PC-9 (cell line): ENCODE measurements around the gene ZNF174. TPM values are rescaled to one million over a fixed set of nuclear protein-coding genes. Genes with fewer than 3 reads are reported as not detected.
A peak's percentile ranks its signal among the peaks of the same experiment; 100 is the strongest.

Source experiments
- BruUV-seq: library from RNA; stranded (reverse); fragments of 400-500 nt; replicated peaks from 2 replicates; lab custom pipeline; 2021; lab: Mats Ljungman, UMichigan
- CTCF ChIA-PET: fragments of 300-600 bp; sonication (Branson Sonifier 250); formaldehyde crosslinking; loops from one replicate; lab custom pipeline; 2022; ENCODE audit warnings: antibody characterized with exemption; lab: Charles Lee
- POLR2A ChIA-PET: fragments of 300-600 bp; sonication (Branson Sonifier 250); formaldehyde crosslinking; loops from one replicate; lab custom pipeline; 2022; ENCODE audit warnings: antibody characterized with exemption; ENCODE audit not compliant: unreplicated experiment; lab: Charles Lee
- DNase-seq, 2 experiments: peaks; one replicate each; pipeline versions ENCODE4 v3.0.0 to v3.0.0-alpha.2; 2015 to 2022; ENCODE audit warnings: mixed read lengths in 1 of 2
- H2AFZ ChIP-seq: fragments of 200-600 bp; sonication (generic); 2 replicates; pipeline ENCODE4 v1.8.1; 2017; ENCODE audit warnings: antibody characterized with exemption
- H3F3A ChIP-seq: fragments of 200-600 bp; sonication (generic); 2 replicates; pipeline ENCODE4 v1.8.1; 2017; ENCODE audit warnings: antibody characterized with exemption, mild to moderate bottlenecking, low read depth; ENCODE audit not compliant: insufficient read depth
- H3K27ac ChIP-seq: fragments of 200-600 bp; sonication (generic); 2 replicates; pipeline ENCODE4 v1.6.1; 2016; ENCODE audit warnings: mixed run types
- H3K27me3 ChIP-seq: fragments of 200-600 bp; sonication (generic); 2 replicates; pipeline ENCODE4 v1.6.1; 2016; ENCODE audit warnings: low read depth, mixed run types; ENCODE audit not compliant: insufficient read depth
- H3K36me3 ChIP-seq: fragments of 200-600 bp; sonication (generic); 2 replicates; pipeline ENCODE4 v1.6.1; 2016; ENCODE audit warnings: low read depth, mixed run types
- H3K4me1 ChIP-seq: fragments of 200-600 bp; sonication (generic); replicated peaks from 2 replicates; pipeline ENCODE4 v1.6.1; 2016; ENCODE audit warnings: mixed run types; ENCODE audit not compliant: insufficient read depth
- H3K4me2 ChIP-seq: fragments of 200-600 bp; sonication (generic); 2 replicates; pipeline ENCODE4 v1.6.1; 2017; ENCODE audit warnings: mixed run types
- H3K4me3 ChIP-seq: fragments of 200-600 bp; sonication (generic); 2 replicates; pipeline ENCODE4 v1.6.1; 2016; ENCODE audit warnings: mixed run types
- H3K79me2 ChIP-seq: fragments of 200-600 bp; sonication (generic); 2 replicates; pipeline ENCODE4 v1.6.1; 2017; ENCODE audit warnings: low read depth, mixed run types
- H3K9me2 ChIP-seq: fragments of 200-600 bp; sonication (generic); 2 replicates; pipeline ENCODE4 v1.8.1; 2017; ENCODE audit warnings: mild to moderate bottlenecking; ENCODE audit not compliant: insufficient read depth
- H3K9me3 ChIP-seq: fragments of 200-600 bp; sonication (generic); 2 replicates; pipeline ENCODE4 v1.8.1; 2016; ENCODE audit warnings: low read depth; ENCODE audit not compliant: insufficient read depth
- H4K20me1 ChIP-seq: fragments of 200-600 bp; sonication (generic); 2 replicates; pipeline ENCODE4 v1.8.1; 2017; ENCODE audit not compliant: insufficient read depth
- EZH2 ChIP-seq: fragments of 200-600 bp; sonication (generic); IDR thresholded peaks from 2 replicates; pipeline ENCODE4 v1.8.0; 2017; ENCODE audit warnings: antibody characterized with exemption, low read depth
- intact Hi-C: fragments of 100-400 bp; cut with micrococcal nuclease; formaldehyde crosslinking; loops from one replicate; pipeline ENCODE4 v1.10.0; 2022; ENCODE audit not compliant: unreplicated experiment
- total RNA-seq: library from RNA; stranded (reverse); gene quantifications from 2 replicates; pipeline ENCODE4 v1.2.3, GENCODE V29; 2021
- TF ChIP-seq, protein P1 (sequence below): fragments of 200-600 bp; sonication (generic); conservative IDR thresholded peaks from 2 replicates; pipeline ENCODE4 v1.6.1; 2017; ENCODE audit warnings: mixed run types, antibody characterized with exemption, mild to moderate bottlenecking, moderate library complexity

The ZNF174 gene
- total RNA-seq, 1 experiment from 2014 or later: 13.2 TPM

DNA sequence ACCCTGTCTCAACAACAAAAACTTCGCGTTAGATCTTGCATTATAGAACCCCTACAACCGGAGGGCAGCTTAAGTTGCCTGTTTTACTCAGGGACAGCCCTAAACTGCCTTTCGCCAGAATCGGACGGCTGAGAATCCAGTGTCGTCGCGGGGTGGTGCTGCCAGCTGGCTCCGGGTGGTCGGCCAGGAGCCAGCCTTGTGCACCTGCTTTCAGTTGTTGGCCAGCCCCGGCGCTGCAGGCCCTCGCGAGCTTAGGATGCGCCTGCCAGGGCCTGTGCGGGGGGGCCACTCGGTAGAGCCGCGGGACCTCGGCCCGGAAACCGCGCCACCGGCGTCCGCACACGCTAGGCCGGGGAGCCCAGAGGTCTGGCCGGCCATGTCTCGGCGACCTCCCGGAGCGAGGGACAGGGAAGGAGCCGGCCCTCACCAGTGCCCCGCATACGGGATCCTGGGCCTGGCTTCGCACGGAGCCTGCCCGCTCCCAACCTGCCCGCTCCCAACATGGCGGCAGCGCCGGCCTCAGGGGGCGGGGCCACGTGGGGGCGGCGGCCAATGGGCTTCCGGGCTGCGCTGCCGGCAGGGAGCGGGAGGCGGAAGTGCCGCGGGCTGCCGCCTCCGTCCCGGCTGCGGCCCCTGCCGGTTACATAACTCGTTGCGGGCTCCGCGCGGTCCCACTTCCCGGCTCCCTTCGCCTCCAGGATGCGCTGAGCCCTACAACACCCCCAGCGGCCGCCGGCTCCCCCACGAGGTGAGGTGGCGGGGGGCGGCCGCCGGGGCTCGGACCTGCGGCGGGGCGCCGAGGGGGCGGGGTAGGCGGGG, 56.6 kb downstream of the ZNF174 start:
- no peaks in the 10 kb centered on the region for H3K27me3 ChIP-seq
- POLR2A ChIA-PET: interaction anchor here (0.5 to 0.9 kb wide), 4 partner anchors 9 to 307 kb away, joined by 3 to 8 read pairs (median 3); no protein-coding TSS in a partner anchor
- H3K36me3 ChIP-seq: no peaks in the 10 kb centered on the region
- peak overlapping the region; percentile 88 for H2AFZ ChIP-seq
- TSS peak; percentile 82 for BruUV-seq
- peak; percentile 68 to 92 for DNase-seq
- H4K20me1 ChIP-seq: peaks cover 35% of the 10 kb centered on the region
- H3F3A ChIP-seq: peaks cover 11% of the 10 kb centered on the region; the same call in 1 of the 2 replicates
- intact Hi-C loops: loop anchor here (1.0 to 10.0 kb wide), 5 partner anchors 43 to 270 kb away; partner anchors contain the start of genes OR1F1, ZNF174 and ZSCAN32
- H3K9me3 ChIP-seq: no peaks in the 10 kb centered on the region
- peaks cover 20% of the 10 kb centered on the region for H3K4me1 ChIP-seq
- peak overlapping the region; percentile 98 for H3K4me2 ChIP-seq
- H3K4me3 ChIP-seq: peak overlapping the region; percentile 84
- H3K27ac ChIP-seq: peak overlapping the region; percentile 67
- TF ChIP-seq EZH2: no peak
- TF ChIP-seq, protein P1, sequence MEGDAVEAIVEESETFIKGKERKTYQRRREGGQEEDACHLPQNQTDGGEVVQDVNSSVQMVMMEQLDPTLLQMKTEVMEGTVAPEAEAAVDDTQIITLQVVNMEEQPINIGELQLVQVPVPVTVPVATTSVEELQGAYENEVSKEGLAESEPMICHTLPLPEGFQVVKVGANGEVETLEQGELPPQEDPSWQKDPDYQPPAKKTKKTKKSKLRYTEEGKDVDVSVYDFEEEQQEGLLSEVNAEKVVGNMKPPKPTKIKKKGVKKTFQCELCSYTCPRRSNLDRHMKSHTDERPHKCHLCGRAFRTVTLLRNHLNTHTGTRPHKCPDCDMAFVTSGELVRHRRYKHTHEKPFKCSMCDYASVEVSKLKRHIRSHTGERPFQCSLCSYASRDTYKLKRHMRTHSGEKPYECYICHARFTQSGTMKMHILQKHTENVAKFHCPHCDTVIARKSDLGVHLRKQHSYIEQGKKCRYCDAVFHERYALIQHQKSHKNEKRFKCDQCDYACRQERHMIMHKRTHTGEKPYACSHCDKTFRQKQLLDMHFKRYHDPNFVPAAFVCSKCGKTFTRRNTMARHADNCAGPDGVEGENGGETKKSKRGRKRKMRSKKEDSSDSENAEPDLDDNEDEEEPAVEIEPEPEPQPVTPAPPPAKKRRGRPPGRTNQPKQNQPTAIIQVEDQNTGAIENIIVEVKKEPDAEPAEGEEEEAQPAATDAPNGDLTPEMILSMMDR: no peak; the same call in 1 of the 2 replicates
- peaks cover 44% of the 10 kb centered on the region for H3K79me2 ChIP-seq
- no peaks in the 10 kb centered on the region for H3K9me2 ChIP-seq
- CTCF ChIA-PET: no interaction called here

DNA sequence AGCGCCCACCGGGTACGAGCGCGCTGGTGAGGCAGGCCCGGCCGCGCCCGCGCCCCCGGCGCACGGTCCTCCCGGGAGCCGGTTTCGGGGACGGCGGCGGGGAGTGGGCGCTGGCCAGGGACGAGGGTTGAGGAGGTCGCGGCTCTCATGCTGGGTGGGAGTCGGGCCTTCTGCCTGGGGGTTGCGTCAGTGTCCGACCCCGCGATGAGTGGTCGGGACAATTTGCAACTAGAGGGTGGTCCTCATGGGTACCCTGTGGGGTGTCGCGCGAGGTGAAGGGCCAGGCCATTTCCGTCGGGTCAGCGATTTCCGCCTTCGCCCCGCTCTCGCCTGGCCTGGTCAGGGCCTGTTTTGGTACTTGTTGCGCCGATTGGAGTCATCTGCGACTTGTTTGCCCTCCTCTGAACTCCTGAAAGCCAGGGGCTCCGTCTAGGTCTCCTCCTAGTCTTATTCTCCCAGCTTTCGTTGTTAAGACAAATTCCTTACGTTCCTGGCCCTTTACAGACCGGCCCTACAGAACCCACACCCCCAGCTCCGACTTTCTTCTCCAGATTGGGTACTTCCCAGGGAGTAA, 57.4 kb downstream of the ZNF174 start:
- Histone ChIP-seq H4K20me1 (peaks cover 40% of the 10 kb centered on the region), H3K79me2 (peaks cover 51% of the 10 kb centered on the region), H3K9me2 (no peaks in the 10 kb centered on the region), H3K27me3 (no peaks in the 10 kb centered on the region), H3K4me2 (peak overlapping the region; percentile 98), H3K4me1 (peaks cover 20% of the 10 kb centered on the region), H3K27ac (peak overlapping the region; percentile 9), H3K36me3 (no peaks in the 10 kb centered on the region), H3K9me3 (no peaks in the 10 kb centered on the region), H3F3A (peaks cover 11% of the 10 kb centered on the region; the same call in 1 of the 2 replicates), H2AFZ (peak overlapping the region; percentile 72), H3K4me3 (peak overlapping the region; percentile 84)
- no TSS peak for BruUV-seq
- TF ChIP-seq, protein P1: no peak
- no peak for TF ChIP-seq EZH2
- peak in 1 of 2 experiments; percentile 33 for DNase-seq
- CTCF ChIA-PET: no interaction called here
- intact Hi-C loops: loop anchor here (2.0 to 10.0 kb wide), 3 partner anchors 50 to 271 kb away; partner anchors contain the start of gene OR1F1
- POLR2A ChIA-PET: no interaction called here

DNA sequence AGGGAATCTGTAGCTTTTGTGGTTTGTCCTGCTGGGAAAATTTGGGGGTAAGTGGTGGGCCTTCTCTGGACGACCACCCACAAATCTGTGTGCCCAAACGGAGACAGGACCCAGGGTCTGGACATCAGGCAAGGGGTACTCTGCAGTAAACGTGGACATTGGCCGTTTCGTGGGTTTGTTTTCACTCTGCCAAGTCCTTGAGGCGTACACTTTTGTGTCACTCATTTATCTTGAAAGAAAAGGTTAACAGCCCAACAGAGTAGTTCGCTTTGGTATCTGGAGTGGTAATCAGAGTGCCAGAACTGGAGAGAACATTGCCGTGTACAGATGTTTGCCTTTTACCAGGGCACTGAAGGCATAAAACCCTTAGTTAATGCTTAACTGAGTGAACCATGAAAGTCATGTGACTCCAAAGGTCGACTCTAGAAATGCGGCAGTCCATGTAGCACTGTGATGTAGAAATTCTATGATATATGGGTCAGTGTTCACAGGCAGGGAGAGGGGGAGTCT, 57.9 kb downstream of the ZNF174 start:
- no peaks in the 10 kb centered on the region for H3K27me3 ChIP-seq
- H3K4me1 ChIP-seq: peaks cover 20% of the 10 kb centered on the region
- intact Hi-C loops: loop anchor here (2.0 to 10.0 kb wide), 3 partner anchors 50 to 272 kb away; partner anchors contain the start of gene OR1F1
- TSS peak; percentile 34 for BruUV-seq
- H3K79me2 ChIP-seq: peaks cover 56% of the 10 kb centered on the region
- peaks cover 11% of the 10 kb centered on the region; the same call in 1 of the 2 replicates for H3F3A ChIP-seq
- no peaks in the 10 kb centered on the region for H3K9me3 ChIP-seq
- ChIA-PET CTCF (no interaction called here), POLR2A (no interaction called here)
- peak overlapping the region; percentile 98 for H3K4me2 ChIP-seq
- peaks cover 45% of the 10 kb centered on the region for H4K20me1 ChIP-seq
- H2AFZ ChIP-seq: peak overlapping the region; percentile 72
- TF ChIP-seq, protein P1: no peak
- TF ChIP-seq EZH2: no peak
- H3K9me2 ChIP-seq: no peaks in the 10 kb centered on the region
- H3K4me3 ChIP-seq: peak overlapping the region; percentile 84
- no peaks in the 10 kb centered on the region for H3K36me3 ChIP-seq
- DNase-seq: no peak
- peak overlapping the region; percentile 9 for H3K27ac ChIP-seq
